H9 (cell line): ENCODE measurements around the gene GSKIP. TPM values are rescaled to one million over a fixed set of nuclear protein-coding genes. Genes with fewer than 3 reads are reported as not detected.

Experiments
- DNase-seq: peaks from one replicate; pipeline ENCODE4 v3.0.0-alpha.2; 2017
- H2AFZ ChIP-seq: one replicate; pipeline ENCODE4 v1.6.1; 2013; ENCODE audit warnings: mild to moderate bottlenecking, low read length, control low read depth, moderate library complexity
- H2AK5ac ChIP-seq: 2 replicates; pipeline ENCODE4 v1.6.1; 2013; ENCODE audit warnings: low read length, control low read depth, mixed read lengths; ENCODE audit not compliant: insufficient read length
- H2BK120ac ChIP-seq: one replicate; pipeline ENCODE4 v1.6.1; 2013; ENCODE audit warnings: low read depth, mild to moderate bottlenecking, low read length, control low read depth, inconsistent platforms; ENCODE audit not compliant: poor library complexity, severe bottlenecking
- H2BK12ac ChIP-seq: 2 replicates; pipeline ENCODE4 v1.6.1; 2013; ENCODE audit warnings: low read length, control low read depth, mixed read lengths, low read depth; ENCODE audit not compliant: insufficient read length
- H2BK15ac ChIP-seq: 2 replicates; pipeline ENCODE4 v1.6.1; 2013; ENCODE audit warnings: low read depth, low read length, control low read depth
- H2BK20ac ChIP-seq: one replicate; pipeline ENCODE4 v1.6.1; 2013; ENCODE audit warnings: low read depth, mild to moderate bottlenecking, low read length, control low read depth, inconsistent platforms; ENCODE audit not compliant: poor library complexity, severe bottlenecking
- H2BK5ac ChIP-seq: 2 replicates; pipeline ENCODE4 v1.6.1; 2013; ENCODE audit warnings: low read length, control low read depth, mixed read lengths; ENCODE audit not compliant: insufficient read length
- H3K14ac ChIP-seq: 2 replicates; pipeline ENCODE4 v1.6.1; 2013; ENCODE audit warnings: low read length, control low read depth; ENCODE audit not compliant: insufficient read depth
- H3K18ac ChIP-seq: 2 replicates; pipeline ENCODE4 v1.6.1; 2013; ENCODE audit warnings: low read depth, mild to moderate bottlenecking, mixed read lengths, low read length, control low read depth; ENCODE audit not compliant: insufficient read length
- H3K23ac ChIP-seq: 2 replicates; pipeline ENCODE4 v1.6.1; 2013; ENCODE audit warnings: low read length, control low read depth, mixed read lengths, low read depth; ENCODE audit not compliant: insufficient read length
- H3K23me2 ChIP-seq: 2 replicates; pipeline ENCODE4 v1.6.1; 2013; ENCODE audit warnings: low read depth, mild to moderate bottlenecking, mixed read lengths, low read length, control low read depth; ENCODE audit not compliant: insufficient read length, poor library complexity, severe bottlenecking
- H3K27ac ChIP-seq: 2 replicates; pipeline ENCODE4 v1.5.1; 2013; ENCODE audit warnings: low read length, control low read depth, mixed read lengths, low read depth; ENCODE audit not compliant: insufficient read length
- H3K27me3 ChIP-seq: 2 replicates; pipeline ENCODE4 v1.6.1; 2013; ENCODE audit warnings: low read length, control low read depth, inconsistent platforms; ENCODE audit not compliant: insufficient read depth
- H3K4ac ChIP-seq: 2 replicates; pipeline ENCODE4 v1.6.1; 2013; ENCODE audit warnings: low read depth, mild to moderate bottlenecking, control low read depth, inconsistent platforms, low read length, moderate library complexity
- H3K4me1 ChIP-seq: 2 replicates; pipeline ENCODE4 v1.6.1; 2013; ENCODE audit warnings: low read length, control low read depth, inconsistent platforms; ENCODE audit not compliant: insufficient read depth
- H3K4me2 ChIP-seq: 2 replicates; pipeline ENCODE4 v1.6.1; 2013; ENCODE audit warnings: low read length, control low read depth, mixed read lengths; ENCODE audit not compliant: insufficient read length, insufficient read depth
- H3K56ac ChIP-seq: 2 replicates; pipeline ENCODE4 v1.6.1; 2013; ENCODE audit warnings: low read depth, mild to moderate bottlenecking, mixed read lengths, low read length, control low read depth; ENCODE audit not compliant: insufficient read length
- H3K79me1 ChIP-seq: 2 replicates; pipeline ENCODE4 v1.6.1; 2013; ENCODE audit warnings: low read depth, mild to moderate bottlenecking, moderate library complexity, low read length, control low read depth, inconsistent platforms; ENCODE audit not compliant: insufficient read depth, poor library complexity, severe bottlenecking
- H3K79me2 ChIP-seq: 2 replicates; pipeline ENCODE4 v1.6.1; 2013; ENCODE audit warnings: low read length, control low read depth, inconsistent platforms; ENCODE audit not compliant: insufficient read depth
- H3K9ac ChIP-seq: 2 replicates; pipeline ENCODE4 v1.6.1; 2013; ENCODE audit warnings: low read length, control low read depth, mixed read lengths; ENCODE audit not compliant: insufficient read length; ENCODE audit errors: extremely low read depth
- H3K9me3 ChIP-seq: one replicate; pipeline ENCODE4 v1.6.1; 2013; ENCODE audit warnings: low read depth, low read length, inconsistent platforms; ENCODE audit not compliant: control insufficient read depth
- H3T11ph ChIP-seq: one replicate; pipeline ENCODE4 v1.6.1; 2013; ENCODE audit warnings: mild to moderate bottlenecking, low read length, control low read depth, inconsistent platforms
- H4K20me1 ChIP-seq: one replicate; pipeline ENCODE4 v1.6.1; 2013; ENCODE audit not compliant: control insufficient read depth, insufficient read length, insufficient read depth
- H4K5ac ChIP-seq: 2 replicates; pipeline ENCODE4 v1.6.1; 2013; ENCODE audit warnings: low read depth, mild to moderate bottlenecking, mixed read lengths, low read length, control low read depth; ENCODE audit not compliant: insufficient read length
- H4K8ac ChIP-seq: replicated peaks from 2 replicates; pipeline ENCODE4 v1.6.1; 2013; ENCODE audit warnings: low read length, control low read depth, mixed read lengths, low read depth; ENCODE audit not compliant: insufficient read length
- H4K91ac ChIP-seq: 2 replicates; pipeline ENCODE4 v1.6.1; 2013; ENCODE audit warnings: low read depth, mild to moderate bottlenecking, moderate library complexity, mixed read lengths, low read length, control low read depth; ENCODE audit not compliant: insufficient read length
- H3K27ac Mint-ChIP-seq, 3 experiments: 2 replicates in 2 of 3; 3 replicates in 1 of 3; pipeline ENCODE4 v1.8.0; 2020 to 2021; ENCODE audit warnings: mixed read lengths in 3 of 3, mild to moderate bottlenecking in 1 of 3, moderate library complexity in 1 of 3
- H3K27me3 Mint-ChIP-seq: 2 replicates; pipeline ENCODE4 v1.8.0; 2021; ENCODE audit warnings: low read depth, mild to moderate bottlenecking, moderate library complexity, mixed read lengths
- H3K36me3 Mint-ChIP-seq, 3 experiments: 2 replicates in 2 of 3; 3 replicates in 1 of 3; pipeline ENCODE4 v1.8.0; 2020 to 2021; ENCODE audit warnings: low read depth in 3 of 3, mixed read lengths in 3 of 3; ENCODE audit not compliant: insufficient read depth in 1 of 3
- H3K4me1 Mint-ChIP-seq, 2 experiments: 2 replicates each; pipeline ENCODE4 v1.8.0; 2020; ENCODE audit warnings: mixed read lengths in 2 of 2
- H3K4me3 Mint-ChIP-seq, 2 experiments: 2 replicates in 1 of 2; 3 replicates in 1 of 2; pipeline ENCODE4 v1.8.0; 2020 to 2021; ENCODE audit warnings: mild to moderate bottlenecking in 2 of 2, mixed read lengths in 2 of 2, moderate library complexity in 1 of 2
- H3K9me3 Mint-ChIP-seq, 2 experiments: 2 replicates in 1 of 2; 3 replicates in 1 of 2; pipeline ENCODE4 v1.8.0; 2020; ENCODE audit warnings: mild to moderate bottlenecking in 2 of 2, mixed read lengths in 2 of 2, moderate library complexity in 1 of 2
- CTCF ChIP-seq: fragments of 200-600 bp; sonication (generic); conservative IDR thresholded peaks from 3 replicates; pipeline ENCODE4 v1.8.0; 2021; ENCODE audit warnings: antibody characterized with exemption, mild to moderate bottlenecking
- WGBS: extraction: QIAGEN DNeasy Blood & Tissue Kit; methylation state at CpG from one replicate; pipeline ENCODE4 v1.1.7; 2013; ENCODE audit warnings: missing lambda C conversion rate, low lambda C conversion rate, mixed read lengths; ENCODE audit not compliant: insufficient read length; ENCODE audit errors: extremely low coverage; 5-methylcytosine and 5-hydroxymethylcytosine counted together
- total RNA-seq: library from RNA; stranded (reverse); gene quantifications from 2 replicates; pipeline ENCODE4 v1.2.1, GENCODE V29; 2021

Gene GSKIP
- total RNA-seq, 1 experiment from 2014 or later: 28.6 TPM

- Histone ChIP-seq H3T11ph (no peak overlapping the region), H4K8ac (no peak overlapping the region), H3K4ac (no peak overlapping the region), H2BK5ac (peak overlapping the region; percentile 30), H3K56ac (no peak overlapping the region), H2BK12ac (no peak overlapping the region), H4K5ac (no peak overlapping the region), H3K4me2 (no peak overlapping the region), H3K4me1 (no peaks in the 10 kb centered on the region), H4K20me1 (no peaks in the 10 kb centered on the region), H3K23ac (no peak overlapping the region), H2BK120ac (no peak overlapping the region), H3K9me3 (no peaks in the 10 kb centered on the region), H2AFZ (no peak overlapping the region), H3K27me3 (no peaks in the 10 kb centered on the region), H3K23me2 (no peaks in the 10 kb centered on the region), H2AK5ac (no peak overlapping the region), H3K14ac (no peak overlapping the region), H3K18ac (no peak overlapping the region), H2BK15ac (no peak overlapping the region), H3K27ac (no peak overlapping the region), H3K9ac (no peak overlapping the region), H2BK20ac (no peak overlapping the region), H3K79me2 (no peaks in the 10 kb centered on the region), H3K79me1 (no peaks in the 10 kb centered on the region), H4K91ac (no peak overlapping the region)
- Mint-ChIP-seq H3K27ac (no peak overlapping the region; a peak in 1 of 7 replicates), H3K27me3 (no peaks in the 10 kb centered on the region), H3K4me1 (peaks cover 8 to 16% of the 10 kb centered on the region in 2 experiments), H3K36me3 (no peaks in the 10 kb centered on the region), H3K9me3 (no peaks in the 10 kb centered on the region), H3K4me3 (no peak overlapping the region)
- WGBS: no CpG with 5 or more reads among the region's 25 CpGs
- no peak for TF ChIP-seq CTCF
- no peak for DNase-seq
These were observed 60.3 kb downstream of the GSKIP start for GRCh38 chr14:96423446-96424108.
